Suprapubic skin (tissue), 4 donors: Measurements from ENCODE around the gene SECISBP2L.

Experiments used
- CTCF ChIP-seq, 2 donors: fragments of 200-600 bp in 1 of 2; fragments of 450-650 bp in 1 of 2; sonication (generic) in 1 of 2; IDR thresholded peaks; one replicate each; pipeline ENCODE4 v1.5.1; 2016 to 2019; ENCODE audit warnings: antibody characterized with exemption in 2 of 2, mild to moderate bottlenecking in 1 of 2, moderate library complexity in 1 of 2
- POLR2A ChIP-seq, 2 donors: fragments of 450-650 bp; IDR thresholded peaks; one replicate each; pipeline ENCODE4 v1.6.1; 2017; ENCODE audit warnings: antibody characterized with exemption in 2 of 2, mild to moderate bottlenecking in 2 of 2, moderate library complexity in 2 of 2
- POLR2AphosphoS5 ChIP-seq, 3 donors: sonication (generic); formaldehyde crosslinking; IDR thresholded peaks; one replicate each; pipeline ENCODE4 v1.6.1; 2017; ENCODE audit warnings: antibody characterized with exemption in 3 of 3

- no peak for TF ChIP-seq POLR2A (IDR thresholded peaks at IDR 0.05)
- no peak for TF ChIP-seq CTCF (IDR thresholded peaks at IDR 0.05)
- no peak for TF ChIP-seq POLR2AphosphoS5 (IDR thresholded peaks at IDR 0.05)
Measured at GRCh38 chr15:49075881-49076280, 29.6 kb upstream of the SECISBP2L start.
